Peyer's patch (tissue), 4 donors: ENCODE measurements around the gene SLF2.

Experiments
- POLR2A ChIP-seq, 2 donors: fragments of 450-650 bp; IDR thresholded peaks; one replicate each; pipeline ENCODE4 v1.5.1; 2017; ENCODE audit warnings: antibody characterized with exemption in 2 of 2, mild to moderate bottlenecking in 2 of 2, moderate library complexity in 2 of 2
- TF ChIP-seq, protein P1 (sequence below), 6 experiments: fragments of 450-650 bp in 4 of 6; fragments of 200-600 bp in 2 of 6; sonication (generic) in 1 of 6; IDR thresholded peaks; one replicate each; pipeline ENCODE4 v1.5.1; 2017 to 2019; ENCODE audit warnings: antibody characterized with exemption in 6 of 6, mild to moderate bottlenecking in 3 of 6, moderate library complexity in 1 of 6

- TF ChIP-seq, protein P1, sequence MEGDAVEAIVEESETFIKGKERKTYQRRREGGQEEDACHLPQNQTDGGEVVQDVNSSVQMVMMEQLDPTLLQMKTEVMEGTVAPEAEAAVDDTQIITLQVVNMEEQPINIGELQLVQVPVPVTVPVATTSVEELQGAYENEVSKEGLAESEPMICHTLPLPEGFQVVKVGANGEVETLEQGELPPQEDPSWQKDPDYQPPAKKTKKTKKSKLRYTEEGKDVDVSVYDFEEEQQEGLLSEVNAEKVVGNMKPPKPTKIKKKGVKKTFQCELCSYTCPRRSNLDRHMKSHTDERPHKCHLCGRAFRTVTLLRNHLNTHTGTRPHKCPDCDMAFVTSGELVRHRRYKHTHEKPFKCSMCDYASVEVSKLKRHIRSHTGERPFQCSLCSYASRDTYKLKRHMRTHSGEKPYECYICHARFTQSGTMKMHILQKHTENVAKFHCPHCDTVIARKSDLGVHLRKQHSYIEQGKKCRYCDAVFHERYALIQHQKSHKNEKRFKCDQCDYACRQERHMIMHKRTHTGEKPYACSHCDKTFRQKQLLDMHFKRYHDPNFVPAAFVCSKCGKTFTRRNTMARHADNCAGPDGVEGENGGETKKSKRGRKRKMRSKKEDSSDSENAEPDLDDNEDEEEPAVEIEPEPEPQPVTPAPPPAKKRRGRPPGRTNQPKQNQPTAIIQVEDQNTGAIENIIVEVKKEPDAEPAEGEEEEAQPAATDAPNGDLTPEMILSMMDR (IDR thresholded peaks at IDR 0.05): no peak
- TF ChIP-seq POLR2A (IDR thresholded peaks at IDR 0.05): no peak
These were observed 4.4 kb upstream of the SLF2 start for GRCh38 chr10:100908378-100908777.
